T-cell (primary cell): ENCODE data around the gene KCNMB1. TPM values are rescaled to one million over a fixed set of nuclear protein-coding genes. Genes with fewer than 3 reads are reported as not detected.

Experiments used
- ATAC-seq, 4 experiments: fragments of 200-7000 bp in 3 of 4; fragments of 150-1000 bp in 1 of 4; cut with Tn5 transposase; replicated peaks in 1 of 4; 1 replicate in 3 of 4; 2 replicates in 1 of 4; pipeline ENCODE4 v1.10.0; 2021; ENCODE audit warnings: moderate library complexity in 3 of 4, mild to moderate bottlenecking in 2 of 4, moderate number of reproducible peaks in 1 of 4
- CTCF ChIA-PET, 2 donors: fragments of 300-600 bp; sonication (Branson Sonifier 250); formaldehyde crosslinking; loops; one replicate each; lab custom pipeline; 2022; ENCODE audit warnings: antibody characterized with exemption in 2 of 2; lab: Charles Lee
- POLR2A ChIA-PET, 2 donors: fragments of 300-600 bp; sonication (Branson Sonifier 250); formaldehyde crosslinking; loops; one replicate each; lab custom pipeline; 2022; ENCODE audit warnings: antibody characterized with exemption in 2 of 2; lab: Charles Lee
- DNase-seq, 35 experiments: peaks; one replicate each; pipeline versions ENCODE4 v3.0.0 to v3.0.0-alpha.2; 2013 to 2023
- H3K27ac ChIP-seq: one replicate; pipeline ENCODE4 v1.5.1; 2013; ENCODE audit warnings: low read length
- H3K27me3 ChIP-seq, 2 experiments: replicated peaks in 1 of 2; 1 replicate in 1 of 2; 2 replicates in 1 of 2; pipeline versions ENCODE4 v1.6.1 to v1.7.0; 2013; ENCODE audit warnings: low read length in 1 of 2, mixed read lengths in 1 of 2; ENCODE audit not compliant: control insufficient read depth in 2 of 2, insufficient read depth in 2 of 2; ENCODE audit errors: extremely low read depth in 1 of 2
- H3K36me3 ChIP-seq, 2 donors: 1 replicate in 1 of 2; 2 replicates in 1 of 2; pipeline versions ENCODE4 v1.6.1 to v1.7.0; 2013; ENCODE audit warnings: low read length in 1 of 2; ENCODE audit not compliant: control insufficient read depth in 2 of 2, insufficient read depth in 1 of 2; ENCODE audit errors: extremely low read depth in 1 of 2
- H3K4me1 ChIP-seq, 2 experiments: 1 replicate in 1 of 2; 2 replicates in 1 of 2; pipeline versions ENCODE4 v1.6.1 to v1.7.0; 2013; ENCODE audit warnings: low read length in 2 of 2, mixed read lengths in 1 of 2; ENCODE audit not compliant: insufficient read depth in 2 of 2, control insufficient read depth in 1 of 2; ENCODE audit errors: extremely low read depth in 1 of 2
- H3K4me3 ChIP-seq, 2 donors: 1 replicate in 1 of 2; 2 replicates in 1 of 2; pipeline versions ENCODE4 v1.5.1 to v1.7.0; 2013; ENCODE audit warnings: mild to moderate bottlenecking in 2 of 2, low read length in 1 of 2, moderate library complexity in 1 of 2; ENCODE audit not compliant: control insufficient read depth in 1 of 2; ENCODE audit errors: extremely low read depth in 1 of 2
- H3K9me3 ChIP-seq: 2 replicates; pipeline ENCODE4 v1.7.0; 2013
- H3K27ac Mint-ChIP-seq, 2 donors: one replicate each; pipeline ENCODE4 v1.8.0; 2020 to 2021; ENCODE audit warnings: mild to moderate bottlenecking in 2 of 2, mixed read lengths in 2 of 2
- H3K27me3 Mint-ChIP-seq, 2 donors: one replicate each; pipeline ENCODE4 v1.8.0; 2021 to 2022; ENCODE audit warnings: mixed read lengths in 2 of 2
- H3K36me3 Mint-ChIP-seq: one replicate; pipeline ENCODE4 v1.8.0; 2021; ENCODE audit warnings: mixed read lengths
- H3K4me1 Mint-ChIP-seq, 3 donors: one replicate each; pipeline ENCODE4 v1.8.0; 2020 to 2022; ENCODE audit warnings: mixed read lengths in 3 of 3, mild to moderate bottlenecking in 1 of 3
- H3K4me3 Mint-ChIP-seq, 3 donors: one replicate each; pipeline ENCODE4 v1.8.0; 2020 to 2022; ENCODE audit warnings: mild to moderate bottlenecking in 3 of 3, mixed read lengths in 3 of 3, moderate library complexity in 3 of 3
- H3K9me3 Mint-ChIP-seq, 3 donors: one replicate each; pipeline ENCODE4 v1.8.0; 2020 to 2022; ENCODE audit warnings: mixed read lengths in 3 of 3
- WGBS: methylation state at CpG from one replicate; pipeline ENCODE4 v1.1.5; 2013; ENCODE audit warnings: missing lambda C conversion rate; ENCODE audit not compliant: insufficient coverage; 5-methylcytosine and 5-hydroxymethylcytosine counted together
- total RNA-seq, 35 experiments: library from RNA in 6 of 35; stranded (reverse) in 6 of 35; fragments of 120-200 nt in 1 of 35; gene quantifications; one replicate each; pipeline versions ENCODE4 v1.2.1 to v1.2.4 and lab custom pipeline; 2013 to 2026

The KCNMB1 gene
- total RNA-seq: not detected
- 0.11 TPM for total RNA-seq (2013)
- total RNA-seq (lab: John Stamatoyannopoulos, UW): 0 to 0.49 (median 0.04) reads per million in 29 experiments

- H3K27me3 ChIP-seq: peaks cover 0 to 10% of the 10 kb centered on the region in 2 experiments
- H3K36me3 ChIP-seq: no peaks in the 10 kb centered on the region
- Mint-ChIP-seq H3K9me3 (no peaks in the 10 kb centered on the region), H3K4me3 (peak within 1 kb of the TSS in 1 of 3 donors; percentile 20), H3K27me3 (peaks cover 4 to 24% of the 10 kb centered on the region in 2 donors), H3K27ac (no peak within 1 kb of the TSS), H3K4me1 (peaks cover 17 to 33% (median 18%) of the 10 kb centered on the region in 3 donors), H3K36me3 (no peaks in the 10 kb centered on the region)
- peaks cover 9 to 16% of the 10 kb centered on the region in 2 experiments for H3K4me1 ChIP-seq
- ATAC-seq (no peak), DNase-seq (no peak)
- H3K27ac ChIP-seq: no peak within 1 kb of the TSS
- ChIA-PET CTCF (interaction anchor here in 1 of 2 donors (1.0 to 1.5 kb wide), 2 partner anchors 49 to 50 kb away, joined by 3 read pairs; no protein-coding TSS in a partner anchor), POLR2A (interaction anchor here in 1 of 2 donors (0.6 kb wide), 1 partner anchor 127 kb away, joined by 3 read pairs; no protein-coding TSS in a partner anchor)
- 30% methylated on average over 11 of the region's 15 CpGs for WGBS
- no peak within 1 kb of the TSS for H3K4me3 ChIP-seq
- no peaks in the 10 kb centered on the region for H3K9me3 ChIP-seq
These were observed at the start of gene KCNMB1 for GRCh38 chr5:170388818-170389549. Gene KCNMB1, minus strand, starts transcription at chr5:170389367. Its CDS starts 3,920 bp downstream, at chr5:170385447.

GRCh38 chr5:170438581-170438980 is 49.4 kb upstream of the KCNMB1 start:
- DNase-seq (peak in 1 of 35 experiments; percentile 12), ATAC-seq (no peak)
- no peaks in the 10 kb centered on the region for H3K4me1 ChIP-seq
- POLR2A ChIA-PET: interaction anchor here in 1 of 2 donors (0.7 kb wide), 1 partner anchor 53 kb away, joined by 3 read pairs; no protein-coding TSS in a partner anchor
- H3K27me3 ChIP-seq: peaks cover 0 to 15% of the 10 kb centered on the region in 2 experiments
- peaks cover 0 to 1% (median 0%) of the 10 kb centered on the region in 3 donors for H3K4me1 Mint-ChIP-seq
- no peaks in the 10 kb centered on the region for H3K36me3 ChIP-seq
- no peak overlapping the region for H3K27ac Mint-ChIP-seq
- H3K27ac ChIP-seq: no peak overlapping the region
- no peaks in the 10 kb centered on the region for H3K9me3 Mint-ChIP-seq
- no peaks in the 10 kb centered on the region for H3K9me3 ChIP-seq
- H3K4me3 ChIP-seq: no peak overlapping the region
- H3K27me3 Mint-ChIP-seq: no peaks in the 10 kb centered on the region
- CTCF ChIA-PET: no interaction called here
- WGBS: 90% methylated on average over 2 of the region's 8 CpGs
- no peaks in the 10 kb centered on the region for H3K36me3 Mint-ChIP-seq
- H3K4me3 Mint-ChIP-seq: no peak overlapping the region

- H3K27ac ChIP-seq: no peak overlapping the region
- H3K27me3 ChIP-seq: peaks cover 0 to 15% of the 10 kb centered on the region in 2 experiments
- CTCF ChIA-PET: no interaction called here
- H3K36me3 ChIP-seq: no peaks in the 10 kb centered on the region
- Mint-ChIP-seq H3K4me1 (peaks cover 0 to 1% (median 0%) of the 10 kb centered on the region in 3 donors), H3K27ac (no peak overlapping the region), H3K27me3 (peaks cover 0 to under 1% of the 10 kb centered on the region in 2 donors), H3K4me3 (no peak overlapping the region), H3K36me3 (no peaks in the 10 kb centered on the region), H3K9me3 (peaks cover 0 to under 1% (median 0%) of the 10 kb centered on the region in 3 donors)
- no peaks in the 10 kb centered on the region for H3K9me3 ChIP-seq
- DNase-seq (peak in 1 of 35 experiments; percentile 4), ATAC-seq (no peak)
- no peak overlapping the region for H3K4me3 ChIP-seq
- POLR2A ChIA-PET: interaction anchor here in 1 of 2 donors (0.7 kb wide), 1 partner anchor 54 kb away, joined by 3 read pairs; no protein-coding TSS in a partner anchor
- WGBS: 88% methylated on average over 11 of the region's 12 CpGs
- H3K4me1 ChIP-seq: no peaks in the 10 kb centered on the region
These were observed 48.6 kb upstream of the KCNMB1 start for GRCh38 chr5:170437621-170438375.

GRCh38 chr5:170436335-170436734 is 47.2 kb upstream of the KCNMB1 start:
- CTCF ChIA-PET: interaction anchor here in 1 of 2 donors (1.9 kb wide), 1 partner anchor 197 kb away, joined by 11 read pairs; no protein-coding TSS in a partner anchor

GRCh38 chr5:170434966-170435605 is 45.9 kb upstream of the KCNMB1 start:
- Histone ChIP-seq H3K9me3 (no peaks in the 10 kb centered on the region), H3K27ac (no peak overlapping the region), H3K36me3 (no peaks in the 10 kb centered on the region), H3K27me3 (peaks cover 0 to 15% of the 10 kb centered on the region in 2 experiments), H3K4me1 (no peaks in the 10 kb centered on the region), H3K4me3 (no peak overlapping the region)
- CTCF ChIA-PET: interaction anchor here (0.5 to 1.9 kb wide), 11 partner anchors 9 to 1782 kb away, joined by 3 to 11 read pairs (median 3); no protein-coding TSS in a partner anchor
- ATAC-seq (peak; percentile 62 to 83 (median 75)), DNase-seq (peak in 33 of 35 experiments; percentile 5 to 68 (median 35))
- Mint-ChIP-seq H3K27ac (no peak overlapping the region), H3K9me3 (peaks cover 0 to 4% (median 0%) of the 10 kb centered on the region in 3 donors), H3K4me1 (peaks cover 0 to 1% (median 0%) of the 10 kb centered on the region in 3 donors), H3K27me3 (peaks cover 0 to 3% of the 10 kb centered on the region in 2 donors), H3K4me3 (no peak overlapping the region), H3K36me3 (no peaks in the 10 kb centered on the region)
- 27% methylated on average over 8 of the region's 16 CpGs for WGBS
- POLR2A ChIA-PET: no interaction called here

More at GRCh38 chr5:170436335-170436734, 47.2 kb upstream of the KCNMB1 start:
- H3K27me3 ChIP-seq: peaks cover 0 to 15% of the 10 kb centered on the region in 2 experiments
- DNase-seq (no peak), ATAC-seq (no peak)
- no peaks in the 10 kb centered on the region for H3K36me3 ChIP-seq
- H3K27ac ChIP-seq: no peak overlapping the region
- no peaks in the 10 kb centered on the region for H3K4me1 ChIP-seq
- POLR2A ChIA-PET: no interaction called here
- Mint-ChIP-seq H3K9me3 (peaks cover 0 to 4% (median 0%) of the 10 kb centered on the region in 3 donors), H3K27me3 (peaks cover 0 to 1% of the 10 kb centered on the region in 2 donors), H3K27ac (no peak overlapping the region), H3K4me3 (no peak overlapping the region), H3K4me1 (peaks cover 0 to 1% (median 0%) of the 10 kb centered on the region in 3 donors), H3K36me3 (no peaks in the 10 kb centered on the region)
- H3K9me3 ChIP-seq: no peaks in the 10 kb centered on the region
- WGBS: 93% methylated on average over 10 of the region's 10 CpGs
- H3K4me3 ChIP-seq: no peak overlapping the region
